ENCODE data around the gene ANXA6.

The ANXA6 gene

DNA sequence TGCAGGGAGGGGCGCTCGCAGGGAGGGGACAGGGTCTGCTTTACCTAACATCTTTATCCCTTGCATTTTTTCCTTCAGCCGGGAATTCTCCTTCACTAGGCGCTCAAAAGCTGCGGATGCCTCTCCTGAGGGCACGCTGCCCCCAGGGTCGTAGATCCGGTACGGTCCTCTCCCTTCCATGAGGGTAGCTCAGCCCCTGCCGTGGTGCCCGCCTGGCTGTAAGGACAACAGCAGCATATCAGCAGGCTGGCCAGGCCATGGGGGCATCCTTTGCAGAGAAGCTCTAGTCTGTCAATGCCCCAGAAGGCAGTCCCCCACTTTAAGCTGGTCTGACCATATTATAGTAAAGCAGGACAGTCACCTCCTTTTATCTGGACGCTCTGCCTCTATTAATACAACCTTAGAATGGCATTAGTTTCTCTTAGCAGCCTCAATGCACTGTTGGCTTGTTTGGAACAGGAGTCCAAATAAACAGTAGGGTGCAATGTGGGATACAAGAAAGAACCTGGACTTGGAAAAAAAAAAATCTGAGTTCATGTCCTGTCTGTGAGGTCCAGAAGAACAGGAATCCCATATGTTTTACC is 92.6 kb downstream of the ANXA6 start:
- no peak for DNase-seq (ENCODE audit: low read depth, low spot score)

DNA sequence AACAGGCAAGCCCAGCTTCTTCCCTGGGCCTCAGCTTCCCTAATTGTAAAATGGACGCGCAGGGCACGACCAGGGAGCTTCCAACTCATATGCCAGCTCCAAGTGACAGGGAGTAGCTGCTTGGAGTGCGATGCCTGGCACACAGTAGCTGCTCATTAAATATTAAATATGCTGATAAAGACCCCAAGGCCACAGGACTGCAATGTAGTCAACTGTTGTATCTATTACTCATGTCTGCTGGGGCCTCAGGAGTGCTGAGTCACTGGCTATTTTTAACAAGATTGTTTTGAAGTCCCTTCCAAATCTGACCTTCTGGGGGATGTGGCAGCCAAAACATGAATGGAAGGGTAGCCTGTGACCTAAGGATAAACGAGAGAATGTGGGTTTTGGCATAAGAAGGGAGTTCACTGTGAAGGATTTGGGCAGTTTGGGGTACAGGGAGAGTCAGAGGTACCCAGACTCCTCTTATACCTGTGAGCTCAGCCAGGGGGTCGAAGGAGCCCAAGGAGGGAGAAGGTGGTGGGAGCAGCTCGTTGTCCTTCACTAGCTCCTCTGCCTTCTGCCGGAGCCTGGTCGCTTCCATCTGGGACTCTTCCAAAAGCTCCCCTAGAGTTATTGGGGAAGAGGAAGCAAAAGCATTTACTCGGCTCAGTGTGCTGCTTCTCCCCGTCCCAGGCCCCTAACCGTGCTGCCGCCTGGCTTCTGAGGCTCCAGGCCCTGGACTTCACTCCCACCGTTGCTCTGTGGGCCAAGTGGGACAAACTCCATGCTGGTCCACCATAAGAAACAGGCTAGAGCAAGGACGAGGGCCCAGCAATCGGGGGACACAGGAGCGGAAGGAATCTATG is 94.2 kb downstream of the ANXA6 start:
- DNase-seq (ENCODE audit: low read depth, low spot score): no peak

DNA sequence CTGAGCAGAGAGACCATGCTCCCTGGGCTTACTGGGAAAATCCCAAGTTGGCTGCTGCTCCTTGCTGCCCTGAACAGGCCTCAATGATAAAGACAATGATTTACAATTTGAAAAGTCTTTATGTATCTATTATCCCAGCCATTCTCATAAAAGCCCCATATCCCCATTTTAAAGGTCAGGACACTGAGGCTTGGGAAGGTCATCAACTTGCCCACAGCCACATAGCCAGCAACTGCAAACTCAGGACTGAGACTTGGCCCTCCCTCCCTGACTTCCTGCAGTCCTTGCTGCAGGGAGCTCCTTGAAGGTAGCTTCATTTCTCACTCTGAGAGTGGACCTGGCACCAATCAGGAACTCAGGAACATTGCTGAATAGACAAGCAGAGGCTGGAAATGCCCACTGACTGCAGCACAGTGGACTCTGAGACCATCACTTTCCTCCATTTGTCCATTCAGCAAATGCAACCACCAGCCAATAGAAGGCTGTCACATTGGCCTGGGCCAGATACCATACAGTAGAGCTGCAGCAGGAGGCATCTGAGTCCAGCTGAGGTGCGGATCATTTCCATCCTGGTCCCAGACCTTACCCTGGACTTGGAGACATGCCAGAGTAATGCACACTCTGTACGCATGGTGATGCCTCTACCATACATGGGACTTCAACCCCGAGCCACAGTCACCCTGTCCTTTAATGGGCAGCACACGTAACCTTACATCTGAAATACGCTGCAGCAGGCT is 95.0 kb downstream of the ANXA6 start:
- no peak for DNase-seq (ENCODE audit: low read depth, low spot score)

DNA sequence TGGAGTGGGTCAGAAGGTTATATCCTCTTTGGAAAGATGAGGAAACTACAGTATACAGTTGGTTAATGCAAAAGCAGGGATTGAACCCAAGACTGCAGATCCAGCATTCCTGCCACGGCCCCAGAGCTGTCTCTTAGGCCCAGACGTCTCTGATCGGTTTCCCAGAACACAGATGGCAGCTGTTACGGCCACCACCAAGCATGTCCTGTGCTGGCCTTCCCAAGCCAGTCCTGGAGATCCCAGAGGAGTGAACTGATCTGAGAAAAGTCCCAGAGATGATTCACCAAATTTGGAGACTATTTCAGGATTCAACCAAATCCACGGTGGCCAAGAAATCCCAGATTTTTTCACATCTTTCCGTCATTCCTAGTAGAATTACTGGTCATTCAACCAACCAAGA is 96.8 kb downstream of the ANXA6 start:
- DNase-seq (ENCODE audit: low read depth, low spot score): no peak

DNA sequence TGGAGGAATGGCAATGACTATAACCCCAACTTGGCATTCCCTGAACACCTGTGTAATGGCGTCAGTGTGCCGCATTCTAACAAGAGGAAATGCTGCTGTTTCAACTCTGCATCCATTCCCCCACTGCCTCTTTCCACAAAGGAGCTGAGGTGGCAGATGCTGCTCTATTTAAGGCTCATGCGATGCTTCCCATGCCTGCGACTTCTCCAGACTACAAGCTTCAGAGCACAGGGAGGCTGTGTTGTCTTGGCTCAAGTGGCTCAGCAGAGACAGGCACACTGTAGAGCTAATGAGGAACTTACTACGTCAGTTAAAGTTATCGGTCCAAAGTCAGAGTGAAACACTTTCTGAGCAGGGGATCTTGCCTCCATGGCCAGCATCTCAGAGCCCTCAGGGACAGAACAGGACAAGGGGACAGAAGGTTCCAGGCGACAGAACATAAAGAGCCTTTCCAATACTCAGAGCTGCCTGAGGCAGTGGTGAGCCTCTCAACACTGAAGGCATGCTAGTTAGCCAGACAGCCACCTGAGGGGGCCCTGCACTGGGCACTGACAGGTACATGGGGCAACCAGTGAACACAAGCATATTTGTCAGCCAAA is 98.6 kb downstream of the ANXA6 start:
- no peak for DNase-seq (ENCODE audit: low read depth, low spot score)

GRCh38 chr5:151058301-151058700 is 99.3 kb downstream of the ANXA6 start:
- DNase-seq (ENCODE audit: low read depth, low spot score): no peak

GRCh38 chr5:151056379-151057325 is 100.9 kb downstream of the ANXA6 start:
- DNase-seq (ENCODE audit: low read depth, low spot score): no peak

DNA sequence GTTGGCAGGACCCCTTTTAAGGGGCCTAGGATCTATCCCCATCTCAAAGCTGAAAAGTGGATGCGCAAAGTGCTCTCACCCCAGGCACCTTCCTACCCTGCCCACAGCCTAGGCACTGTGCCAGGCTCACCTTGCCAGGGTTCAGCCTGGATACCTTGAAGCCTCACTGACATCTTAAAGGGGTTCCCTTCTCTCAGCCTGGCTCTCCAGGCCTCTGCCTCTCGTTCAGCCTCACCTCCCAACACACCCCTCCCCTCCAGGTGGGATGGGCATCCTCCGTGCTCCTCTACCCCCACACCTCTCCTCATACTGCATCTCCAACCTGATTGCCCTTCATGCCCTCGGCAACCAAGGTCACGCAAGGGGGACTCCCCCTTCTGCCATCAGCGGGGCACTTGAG is 102.2 kb downstream of the ANXA6 start:
- DNase-seq (ENCODE audit: low read depth, low spot score): no peak

DNA sequence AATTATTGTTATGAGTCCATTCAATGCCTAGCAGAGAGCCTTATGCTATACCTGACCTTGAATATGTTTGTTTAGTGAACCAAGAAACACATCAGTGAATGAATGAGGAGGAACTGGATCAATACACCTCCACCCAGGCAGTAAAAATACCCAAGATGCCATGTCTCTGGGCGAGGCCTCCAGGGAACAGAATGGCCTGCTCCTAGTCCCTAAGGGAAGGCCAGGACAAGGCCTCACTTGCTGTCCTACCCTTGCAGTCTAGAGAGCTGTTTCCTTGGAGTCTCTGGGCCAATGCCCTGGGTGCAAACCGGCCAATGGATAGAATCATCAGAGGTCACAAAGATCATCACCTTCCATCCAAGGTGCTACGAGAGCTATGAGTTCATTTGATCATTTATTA is 102.9 kb downstream of the ANXA6 start:
- no peak for DNase-seq (ENCODE audit: low read depth, low spot score)

GRCh38 chr5:151053796-151054462 is 103.7 kb downstream of the ANXA6 start:
- DNase-seq (ENCODE audit: low read depth, low spot score): no peak

- no peak for DNase-seq (ENCODE audit: low read depth, low spot score)
These were observed 104.7 kb downstream of the ANXA6 start for GRCh38 chr5:151052836-151053235.

GRCh38 chr5:151051931-151052608 is 105.5 kb downstream of the ANXA6 start:
- no peak for DNase-seq (ENCODE audit: low read depth, low spot score)

GRCh38 chr5:151051066-151051930 is 106.3 kb downstream of the ANXA6 start:
- peak; percentile 54 for DNase-seq (ENCODE audit: low read depth, low spot score)

Measured in iPS DF 19.7 (cell line).